Measurements from ENCODE around the gene GARIN1A.
"Not testable (repeated sequence)": the region's sequence is repeated elsewhere in the genome, so short reads cannot be mapped to it uniquely, and the experiment has no call there.

Gene GARIN1A

GRCh38 chr7:128687131-128687530, 15.0 kb downstream of the GARIN1A start:
- no peak for DNase-seq

- DNase-seq, result no peak
Measured at GRCh38 chr7:128688492-128688891, 16.4 kb downstream of the GARIN1A start.

- DNase-seq, result not testable (repeated sequence)
Measured at GRCh38 chr7:128689161-128689935, 17.3 kb downstream of the GARIN1A start.

- no peak for DNase-seq
Measured at GRCh38 chr7:128691227-128691626, 19.1 kb downstream of the GARIN1A start.

GRCh38 chr7:128692623-128693270, 20.7 kb downstream of the GARIN1A start:
- DNase-seq, result no peak

GRCh38 chr7:128693373-128694015, 21.4 kb downstream of the GARIN1A start:
- no peak for DNase-seq

GRCh38 chr7:128694738-128695137, 22.6 kb downstream of the GARIN1A start:
- DNase-seq, result no peak

GRCh38 chr7:128697302-128697905, 25.3 kb downstream of the GARIN1A start:
- peak; percentile 24 for DNase-seq

- DNase-seq, result no peak
Measured at GRCh38 chr7:128699196-128699712, 27.2 kb downstream of the GARIN1A start.

- no peak for DNase-seq
Measured at GRCh38 chr7:128699895-128700294, 27.8 kb downstream of the GARIN1A start.

GRCh38 chr7:128701062-128701785, 29.1 kb downstream of the GARIN1A start:
- DNase-seq, result no peak

GRCh38 chr7:128703609-128704241, 31.6 kb downstream of the GARIN1A start:
- DNase-seq, result no peak

- no peak for DNase-seq
Measured at GRCh38 chr7:128705891-128706333, 33.8 kb downstream of the GARIN1A start.

- DNase-seq, result no peak
Measured at GRCh38 chr7:128707752-128708151, 35.7 kb downstream of the GARIN1A start.

GRCh38 chr7:128708235-128708634, 36.1 kb downstream of the GARIN1A start:
- DNase-seq, result no peak

- no peak for DNase-seq
Measured at GRCh38 chr7:128708824-128709223, 36.7 kb downstream of the GARIN1A start.

- no peak for DNase-seq
Measured at GRCh38 chr7:128710481-128710880, 38.4 kb downstream of the GARIN1A start.

GRCh38 chr7:128713794-128714193, 41.7 kb downstream of the GARIN1A start:
- DNase-seq, result no peak

GRCh38 chr7:128714701-128715495, 42.8 kb downstream of the GARIN1A start:
- DNase-seq, result no peak

- DNase-seq, result no peak
Measured at GRCh38 chr7:128718967-128719642, 47.0 kb downstream of the GARIN1A start.

- no peak for DNase-seq
Measured at GRCh38 chr7:128721376-128721775, 49.3 kb downstream of the GARIN1A start.
